NCI-H2081 treated with DMSO at 0.1 percent for 48 hours (cell line): ENCODE results near the gene NPPB.
A peak's percentile ranks its signal among the peaks of the same experiment; 100 is the strongest.

ENCODE experiments used
- DNase-seq: peaks from one replicate; lab custom pipeline; 2025; lab: John Stamatoyannopoulos, UW

Gene NPPB

GRCh38 chr1:11857164-11857851 lies 1.4 kb downstream of the NPPB start:
- no peak for DNase-seq

DNA sequence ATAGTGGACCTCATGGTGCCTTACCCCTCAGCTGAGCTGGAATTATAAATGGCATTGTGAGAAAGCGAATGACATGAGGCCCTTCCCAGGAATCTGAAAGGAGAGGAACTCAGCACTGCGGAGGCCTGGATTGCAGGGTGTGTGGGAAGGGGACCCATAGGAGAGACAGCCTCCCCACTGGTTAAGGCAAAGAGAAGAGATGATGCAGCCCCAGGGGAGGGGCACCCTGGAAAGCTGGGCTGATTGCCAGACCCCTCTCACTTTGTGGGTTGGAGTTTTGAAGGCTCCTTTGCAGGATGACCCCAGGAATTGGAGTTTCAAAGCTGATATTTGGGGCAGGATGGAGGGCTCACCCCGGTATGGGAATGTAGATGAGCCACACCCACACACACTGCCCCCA lies 2.0 kb downstream of the NPPB start:
- no peak for DNase-seq

GRCh38 chr1:11855430-11855829 lies 3.3 kb downstream of the NPPB start:
- no peak for DNase-seq

DNA sequence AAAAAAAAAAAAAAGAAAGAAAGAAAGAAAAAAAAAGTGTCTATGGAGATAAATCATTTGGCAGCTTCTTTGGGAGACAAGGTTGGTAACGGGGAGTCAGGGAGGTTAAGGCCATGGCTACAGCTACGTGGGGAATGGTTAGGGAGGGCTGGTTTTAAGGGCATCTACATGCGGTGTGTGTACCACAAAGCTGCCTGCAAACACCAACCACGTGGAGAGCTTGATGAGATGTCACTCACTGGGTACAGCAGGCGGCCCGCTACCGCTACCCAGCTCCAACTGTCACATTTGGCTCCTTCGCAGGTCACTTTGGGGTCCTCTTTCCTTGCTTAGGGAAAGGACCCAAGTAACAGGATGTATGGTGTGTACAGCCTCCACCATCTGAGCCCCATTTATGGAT lies 4.2 kb downstream of the NPPB start:
- no peak for DNase-seq

- DNase-seq, result no peak
Observed at GRCh38 chr1:11851180-11851579, 7.6 kb downstream of the NPPB start.

DNA sequence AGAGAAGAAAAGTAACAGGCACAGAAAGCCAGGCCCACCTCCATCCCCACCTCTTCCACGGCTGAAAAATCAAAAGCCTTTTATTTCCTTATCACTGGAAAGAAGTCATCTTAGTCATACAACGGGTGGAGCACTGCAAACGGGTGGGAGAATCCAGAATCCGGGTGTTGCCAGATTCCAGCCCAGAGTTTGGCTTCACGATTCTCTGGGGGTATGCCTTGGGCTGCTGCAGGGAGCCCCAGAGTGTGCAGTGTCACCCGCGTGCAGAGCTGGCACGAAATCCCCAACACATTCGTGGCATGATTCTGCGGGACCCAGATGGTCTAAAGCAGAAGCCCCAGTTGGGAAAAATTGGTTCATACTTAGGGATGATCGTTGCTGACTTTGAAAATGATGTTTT lies 8.6 kb downstream of the NPPB start:
- DNase-seq, result no peak

- DNase-seq, result no peak
Observed at GRCh38 chr1:11848373-11848700, 10.4 kb downstream of the NPPB start.

DNA sequence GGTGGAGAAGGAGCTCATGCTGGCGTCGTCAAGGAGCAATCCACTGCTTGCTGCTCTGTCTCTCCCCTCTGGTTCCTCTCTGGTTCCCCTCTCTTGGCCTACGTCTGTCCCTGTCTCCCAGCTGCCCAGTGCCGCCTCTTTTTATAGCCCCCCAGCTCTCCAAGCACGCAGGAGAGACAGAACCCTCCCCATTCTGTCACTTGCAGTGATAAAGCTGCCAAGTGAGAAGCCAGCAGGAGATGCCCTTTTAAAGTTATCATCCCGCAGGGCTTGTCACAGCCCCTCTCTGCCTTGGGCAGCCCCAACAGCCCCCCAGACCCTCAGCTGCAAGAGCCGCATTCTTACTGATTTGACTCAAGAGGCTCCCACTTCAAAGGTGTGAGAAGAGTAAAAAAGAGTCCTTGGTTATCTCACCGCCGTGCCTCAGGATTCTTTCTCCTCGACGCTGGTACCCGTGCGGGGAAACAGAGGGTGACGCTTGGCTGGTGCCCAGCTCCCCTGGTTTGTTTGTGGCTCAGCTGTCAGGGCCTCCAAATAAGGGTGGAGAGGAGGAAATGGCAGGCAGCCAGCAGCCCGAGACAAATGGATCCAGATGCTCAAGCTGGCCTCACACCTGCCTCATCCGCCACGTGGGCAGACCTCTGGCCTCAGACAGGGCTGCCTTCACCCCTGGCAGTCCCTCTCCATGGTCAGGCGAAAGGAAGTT lies 10.9 kb downstream of the NPPB start, which contains the start of gene NPPA:
Gene NPPA (minus strand): TSS at position 117 of the 706 bp plus-strand sequence. CDS start 99 bp downstream, at position 18.
- DNase-seq, result peak; percentile 83

- DNase-seq, result no peak
Observed at GRCh38 chr1:11845641-11846335, 13.0 kb downstream of the NPPB start.

GRCh38 chr1:11842154-11843041 lies 16.3 kb downstream of the NPPB start:
- DNase-seq, result no peak

GRCh38 chr1:11841245-11842153 lies 17.2 kb downstream of the NPPB start:
- DNase-seq, result no peak

GRCh38 chr1:11839727-11840705 lies 18.7 kb downstream of the NPPB start:
- DNase-seq, result no peak

GRCh38 chr1:11838349-11839272 lies 20.1 kb downstream of the NPPB start:
- no peak for DNase-seq

GRCh38 chr1:11837767-11838348 lies 20.9 kb downstream of the NPPB start:
- no peak for DNase-seq

GRCh38 chr1:11836955-11837766 lies 21.6 kb downstream of the NPPB start:
- DNase-seq, result no peak

- no peak for DNase-seq
Observed at GRCh38 chr1:11835441-11836225, 23.1 kb downstream of the NPPB start.

DNA sequence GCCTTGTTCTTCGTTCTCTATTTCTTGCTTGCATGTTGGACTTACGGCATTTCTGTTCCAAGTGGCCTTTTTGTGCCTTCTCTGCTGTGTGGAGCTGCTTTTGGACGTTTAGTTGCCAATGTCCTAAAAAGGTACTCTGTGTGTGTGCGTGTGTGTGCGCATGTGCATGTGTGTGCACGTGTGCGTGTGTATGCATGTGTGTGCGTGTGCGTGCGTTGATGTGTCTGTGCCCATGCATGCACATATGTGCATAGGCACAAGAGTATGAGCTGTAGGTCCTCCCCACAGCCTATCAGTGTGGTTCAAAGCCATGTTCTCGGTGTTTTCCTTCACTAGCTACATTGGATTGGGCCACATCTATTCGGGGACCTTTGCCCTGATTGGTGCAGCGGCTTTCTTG lies 24.8 kb downstream of the NPPB start:
- DNase-seq, result no peak
